Measurements from ENCODE around the gene ABR.
"Not testable (repeated sequence)": the region's sequence is repeated elsewhere in the genome, so short reads cannot be mapped to it uniquely, and the experiment has no call there.

DNA sequence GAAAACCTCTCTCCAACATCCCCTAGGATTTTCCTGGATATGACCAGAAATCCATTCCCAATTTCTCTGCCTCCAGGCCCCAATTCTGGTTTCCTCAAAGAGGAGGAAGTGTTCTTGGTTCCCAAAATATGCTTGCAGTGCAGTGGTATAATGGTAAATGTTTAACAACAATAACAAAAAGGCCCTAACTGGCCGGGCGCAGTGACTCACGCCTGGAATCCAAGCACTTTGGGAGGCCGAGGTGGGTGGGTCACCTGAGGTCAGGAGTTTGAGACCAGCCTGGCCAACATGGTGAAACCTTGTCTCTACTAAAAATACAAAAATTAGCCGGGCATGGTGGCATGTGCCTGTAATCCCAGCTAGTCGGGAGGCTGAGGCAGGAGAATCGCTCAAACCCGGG lies 184.5 kb downstream of the ABR start:
- TF ChIP-seq EZH2, EZH2phosphoT487 (IDR thresholded peaks at IDR 0.05): not testable (repeated sequence)
- TF ChIP-seq, protein P1, sequence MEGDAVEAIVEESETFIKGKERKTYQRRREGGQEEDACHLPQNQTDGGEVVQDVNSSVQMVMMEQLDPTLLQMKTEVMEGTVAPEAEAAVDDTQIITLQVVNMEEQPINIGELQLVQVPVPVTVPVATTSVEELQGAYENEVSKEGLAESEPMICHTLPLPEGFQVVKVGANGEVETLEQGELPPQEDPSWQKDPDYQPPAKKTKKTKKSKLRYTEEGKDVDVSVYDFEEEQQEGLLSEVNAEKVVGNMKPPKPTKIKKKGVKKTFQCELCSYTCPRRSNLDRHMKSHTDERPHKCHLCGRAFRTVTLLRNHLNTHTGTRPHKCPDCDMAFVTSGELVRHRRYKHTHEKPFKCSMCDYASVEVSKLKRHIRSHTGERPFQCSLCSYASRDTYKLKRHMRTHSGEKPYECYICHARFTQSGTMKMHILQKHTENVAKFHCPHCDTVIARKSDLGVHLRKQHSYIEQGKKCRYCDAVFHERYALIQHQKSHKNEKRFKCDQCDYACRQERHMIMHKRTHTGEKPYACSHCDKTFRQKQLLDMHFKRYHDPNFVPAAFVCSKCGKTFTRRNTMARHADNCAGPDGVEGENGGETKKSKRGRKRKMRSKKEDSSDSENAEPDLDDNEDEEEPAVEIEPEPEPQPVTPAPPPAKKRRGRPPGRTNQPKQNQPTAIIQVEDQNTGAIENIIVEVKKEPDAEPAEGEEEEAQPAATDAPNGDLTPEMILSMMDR (IDR thresholded peaks at IDR 0.05) = not testable (repeated sequence)
